SHP77 treated with DMSO at 0.1 percent for 48 hours (cell line): ENCODE measurements around the gene CACNA1C.
"Not testable (repeated sequence)": the region's sequence is repeated elsewhere in the genome, so short reads cannot be mapped to it uniquely, and the experiment has no call there.

Experiments
- DNase-seq: peaks from one replicate; lab custom pipeline; 2025; lab: John Stamatoyannopoulos, UW

The CACNA1C gene

GRCh38 chr12:2673966-2674810 lies 621.4 kb downstream of the CACNA1C start:
- DNase-seq, result no peak

- DNase-seq, result no peak
These were observed 623.0 kb downstream of the CACNA1C start for GRCh38 chr12:2675776-2676175.

DNA sequence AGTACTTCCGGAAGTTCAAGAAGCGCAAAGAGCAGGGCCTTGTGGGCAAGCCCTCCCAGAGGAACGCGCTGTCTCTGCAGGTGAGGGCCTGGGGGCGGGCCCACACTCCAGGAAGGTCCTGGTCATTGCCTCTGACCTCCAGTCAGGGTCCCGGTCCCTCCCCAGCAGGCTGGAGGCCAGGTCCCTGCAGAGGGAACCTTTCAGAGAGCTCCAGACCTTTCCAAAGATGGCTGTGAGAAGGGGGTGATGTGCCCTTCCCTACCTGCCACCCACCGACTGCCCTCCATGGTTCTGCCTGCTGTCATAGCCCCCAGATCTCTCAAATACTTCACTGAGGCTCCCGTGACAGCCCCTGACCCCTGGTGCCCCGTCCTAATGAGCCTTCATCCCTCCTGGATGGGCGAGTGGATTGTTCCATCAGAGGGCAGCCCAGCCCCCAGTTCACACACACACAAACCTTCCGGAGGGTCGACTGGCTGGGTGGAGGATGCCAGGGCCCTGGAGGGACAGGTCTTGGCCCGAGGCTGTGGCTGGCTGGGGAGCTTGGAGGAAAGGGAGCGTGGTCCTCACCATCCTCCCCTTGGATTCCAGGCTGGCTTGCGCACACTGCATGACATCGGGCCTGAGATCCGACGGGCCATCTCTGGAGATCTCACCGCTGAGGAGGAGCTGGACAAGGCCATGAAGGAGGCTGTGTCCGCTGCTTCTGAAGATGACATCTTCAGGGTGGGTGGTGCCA lies 624.5 kb downstream of the CACNA1C start:
- no peak for DNase-seq

DNA sequence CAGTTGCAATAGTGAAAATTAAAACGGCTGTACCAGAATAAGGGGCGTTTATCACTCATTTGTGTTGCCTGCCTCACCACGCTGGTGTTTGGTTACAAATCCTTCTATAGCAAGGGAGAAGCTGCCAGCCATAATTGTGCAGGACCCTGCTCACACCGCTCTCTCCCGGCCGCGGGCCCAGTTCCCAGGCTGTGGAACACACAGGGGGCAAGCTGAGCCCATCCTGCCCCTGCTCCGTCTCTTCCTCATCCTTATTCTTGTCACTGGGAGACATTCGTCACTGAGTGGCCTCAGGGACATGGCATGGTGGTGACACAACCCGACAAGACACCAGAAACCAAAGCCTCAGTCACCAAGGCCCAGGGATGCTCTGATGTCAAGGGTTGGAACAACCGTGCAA lies 625.6 kb downstream of the CACNA1C start:
- DNase-seq, result no peak

GRCh38 chr12:2679068-2679815 lies 626.5 kb downstream of the CACNA1C start:
- DNase-seq, result no peak

- DNase-seq, result no peak
These were observed 627.3 kb downstream of the CACNA1C start for GRCh38 chr12:2679816-2680675.

GRCh38 chr12:2680676-2681039 lies 627.9 kb downstream of the CACNA1C start:
- no peak for DNase-seq

GRCh38 chr12:2681450-2682205 lies 628.8 kb downstream of the CACNA1C start:
- no peak for DNase-seq

DNA sequence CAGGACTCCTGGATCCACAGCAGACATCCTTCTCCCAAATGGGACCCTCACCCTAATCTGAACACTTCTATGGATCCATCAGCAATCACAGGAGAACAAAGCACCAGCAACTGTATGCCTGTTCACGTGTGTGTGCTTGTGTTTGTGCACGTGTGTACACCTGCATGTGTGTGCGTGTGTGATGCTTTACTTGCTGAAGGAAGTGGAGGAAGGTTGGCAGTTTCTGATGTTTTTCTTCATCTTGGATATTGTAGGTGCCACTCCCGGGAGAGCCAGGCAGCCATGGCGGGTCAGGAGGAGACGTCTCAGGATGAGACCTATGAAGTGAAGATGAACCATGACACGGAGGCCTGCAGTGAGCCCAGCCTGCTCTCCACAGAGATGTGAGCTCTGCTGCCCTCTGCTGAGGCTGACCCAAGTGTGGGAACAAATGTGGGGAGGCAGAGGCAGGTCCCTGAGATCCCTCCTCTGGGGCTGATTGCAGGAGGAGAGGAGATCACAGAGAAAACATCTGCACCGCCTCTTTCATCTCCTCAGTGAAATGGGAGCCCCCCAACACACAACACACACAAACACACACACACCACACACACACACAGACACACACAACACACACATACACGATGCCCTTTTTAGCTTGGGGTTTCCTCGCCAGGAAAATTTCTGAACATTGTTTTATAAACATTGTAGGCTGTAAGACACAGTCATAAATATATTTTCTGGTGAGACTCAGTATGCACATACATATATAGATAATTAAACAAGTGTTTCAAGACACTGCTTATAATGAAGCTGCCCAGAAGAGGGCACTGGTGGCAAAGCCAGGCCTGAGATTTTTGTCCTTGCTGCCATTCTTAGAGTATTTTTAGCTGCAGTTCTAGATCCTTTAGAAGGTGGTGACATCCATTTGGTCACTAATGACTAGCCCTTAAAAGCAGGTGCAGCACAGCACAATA lies 629.8 kb downstream of the CACNA1C start:
- no peak for DNase-seq

GRCh38 chr12:2683283-2684025 lies 630.7 kb downstream of the CACNA1C start:
- DNase-seq, result no peak

- not testable (repeated sequence) for DNase-seq
These were observed 631.2 kb downstream of the CACNA1C start for GRCh38 chr12:2684026-2684325.

DNA sequence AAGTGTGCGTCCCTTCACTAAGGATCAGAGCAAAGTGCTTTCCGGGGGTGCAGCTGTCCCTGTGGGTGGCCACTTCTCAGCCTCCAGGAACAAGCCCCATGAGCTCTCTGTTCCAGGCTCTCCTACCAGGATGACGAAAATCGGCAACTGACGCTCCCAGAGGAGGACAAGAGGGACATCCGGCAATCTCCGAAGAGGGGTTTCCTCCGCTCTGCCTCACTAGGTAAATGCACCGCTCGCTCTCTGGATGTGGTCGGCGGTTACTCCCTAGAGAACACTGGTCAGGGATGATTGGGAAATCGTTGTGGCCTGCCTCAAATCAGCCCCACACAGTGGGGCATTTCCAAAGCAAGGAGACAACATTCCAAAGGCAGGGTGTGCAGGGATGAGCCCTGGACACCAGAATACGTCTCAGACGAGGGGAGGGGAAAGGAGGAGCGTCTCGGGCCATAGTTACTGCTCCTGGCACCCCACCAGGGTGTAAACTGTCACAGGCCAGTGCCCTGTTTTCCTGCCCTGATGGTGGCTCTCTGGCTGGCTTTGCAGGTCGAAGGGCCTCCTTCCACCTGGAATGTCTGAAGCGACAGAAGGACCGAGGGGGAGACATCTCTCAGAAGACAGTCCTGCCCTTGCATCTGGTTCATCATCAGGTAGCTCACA lies 633.0 kb downstream of the CACNA1C start:
- not testable (repeated sequence) for DNase-seq

- no peak for DNase-seq
These were observed 633.5 kb downstream of the CACNA1C start for GRCh38 chr12:2686280-2686646.

GRCh38 chr12:2687058-2687457 lies 634.3 kb downstream of the CACNA1C start:
- DNase-seq, result no peak

DNA sequence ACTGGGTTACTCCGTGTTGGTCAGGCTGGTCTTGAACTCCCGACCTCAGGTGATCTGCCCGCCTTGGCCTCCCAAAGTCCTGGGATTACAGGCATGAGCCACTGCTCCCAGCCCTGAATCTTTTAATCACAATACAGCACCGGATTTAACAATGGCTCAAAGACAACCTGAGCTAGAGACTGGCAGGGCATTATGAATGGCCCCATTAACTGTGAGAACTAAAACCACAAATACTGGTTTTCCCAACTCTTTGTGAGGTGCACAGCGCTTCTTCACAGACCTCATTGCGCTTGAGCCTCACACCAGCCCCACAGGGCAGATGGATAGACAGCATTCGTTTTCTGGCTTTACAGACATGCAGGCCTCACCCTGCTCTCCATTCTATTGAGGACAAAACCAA lies 634.9 kb downstream of the CACNA1C start:
- no peak for DNase-seq

DNA sequence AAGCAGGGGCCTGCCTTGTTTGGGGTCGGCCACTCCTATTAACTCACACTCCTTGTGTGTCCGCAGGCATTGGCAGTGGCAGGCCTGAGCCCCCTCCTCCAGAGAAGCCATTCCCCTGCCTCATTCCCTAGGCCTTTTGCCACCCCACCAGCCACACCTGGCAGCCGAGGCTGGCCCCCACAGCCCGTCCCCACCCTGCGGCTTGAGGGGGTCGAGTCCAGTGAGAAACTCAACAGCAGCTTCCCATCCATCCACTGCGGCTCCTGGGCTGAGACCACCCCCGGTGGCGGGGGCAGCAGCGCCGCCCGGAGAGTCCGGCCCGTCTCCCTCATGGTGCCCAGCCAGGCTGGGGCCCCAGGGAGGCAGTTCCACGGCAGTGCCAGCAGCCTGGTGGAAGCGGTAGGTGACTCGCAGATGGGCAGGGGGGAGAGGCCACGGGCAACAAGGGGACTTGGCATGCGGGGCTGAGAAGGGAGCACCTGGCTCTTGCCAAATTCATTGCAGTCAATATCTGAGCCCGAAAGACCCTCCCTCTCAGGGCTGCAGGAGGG lies 635.7 kb downstream of the CACNA1C start:
- DNase-seq, result no peak

- DNase-seq, result no peak
These were observed 636.6 kb downstream of the CACNA1C start for GRCh38 chr12:2689393-2689792.

GRCh38 chr12:2689879-2690278 lies 637.1 kb downstream of the CACNA1C start:
- no peak for DNase-seq
